HepG2 (cell line): ENCODE results near the gene IGLON5.

Experiments used
- ATF1 ChIP-seq: IDR thresholded peaks from 2 replicates; pipeline ENCODE4 v1.6.1; 2016; ENCODE audit warnings: mild to moderate bottlenecking, control low read depth
- BHLHE40 ChIP-seq: IDR thresholded peaks from 2 replicates; pipeline ENCODE4 v1.6.1; 2011; ENCODE audit warnings: low read length, improper control_type of control experiment
- MATR3 ChIP-seq: sonication (generic); formaldehyde crosslinking; IDR thresholded peaks from 2 replicates; pipeline ENCODE4 v1.4.0; 2020; ENCODE audit warnings: missing genetic modification reagents
- POLR2AphosphoS5 ChIP-seq: IDR thresholded peaks from 2 replicates; pipeline ENCODE4 v1.6.1; 2012; ENCODE audit warnings: low read depth, low read length
- TARDBP ChIP-seq: sonication (generic); formaldehyde crosslinking; IDR thresholded peaks from 2 replicates; pipeline ENCODE4 v1.8.0; 2022; ENCODE audit warnings: mild to moderate bottlenecking, missing genetic modification reagents
- ZNF138 ChIP-seq: sonication (generic); formaldehyde crosslinking; IDR thresholded peaks from 2 replicates; pipeline ENCODE4 v1.5.0; 2020; ENCODE audit warnings: mild to moderate bottlenecking, low read depth, missing genetic modification reagents
- TF ChIP-seq, protein P1 (sequence below): sonication (generic); formaldehyde crosslinking; IDR thresholded peaks from 2 replicates; pipeline ENCODE4 v1.4.0; 2020; ENCODE audit warnings: mild to moderate bottlenecking, missing genetic modification reagents, borderline replicate concordance

- TF ChIP-seq TARDBP (CRISPR knock-in tag) (no peak), MATR3 (CRISPR knock-in tag) (no peak), ZNF138 (CRISPR knock-in tag) (no peak), ATF1 (CRISPR knock-in tag) (no peak), POLR2AphosphoS5 (no peak), BHLHE40 (no peak)
- TF ChIP-seq, protein P1, sequence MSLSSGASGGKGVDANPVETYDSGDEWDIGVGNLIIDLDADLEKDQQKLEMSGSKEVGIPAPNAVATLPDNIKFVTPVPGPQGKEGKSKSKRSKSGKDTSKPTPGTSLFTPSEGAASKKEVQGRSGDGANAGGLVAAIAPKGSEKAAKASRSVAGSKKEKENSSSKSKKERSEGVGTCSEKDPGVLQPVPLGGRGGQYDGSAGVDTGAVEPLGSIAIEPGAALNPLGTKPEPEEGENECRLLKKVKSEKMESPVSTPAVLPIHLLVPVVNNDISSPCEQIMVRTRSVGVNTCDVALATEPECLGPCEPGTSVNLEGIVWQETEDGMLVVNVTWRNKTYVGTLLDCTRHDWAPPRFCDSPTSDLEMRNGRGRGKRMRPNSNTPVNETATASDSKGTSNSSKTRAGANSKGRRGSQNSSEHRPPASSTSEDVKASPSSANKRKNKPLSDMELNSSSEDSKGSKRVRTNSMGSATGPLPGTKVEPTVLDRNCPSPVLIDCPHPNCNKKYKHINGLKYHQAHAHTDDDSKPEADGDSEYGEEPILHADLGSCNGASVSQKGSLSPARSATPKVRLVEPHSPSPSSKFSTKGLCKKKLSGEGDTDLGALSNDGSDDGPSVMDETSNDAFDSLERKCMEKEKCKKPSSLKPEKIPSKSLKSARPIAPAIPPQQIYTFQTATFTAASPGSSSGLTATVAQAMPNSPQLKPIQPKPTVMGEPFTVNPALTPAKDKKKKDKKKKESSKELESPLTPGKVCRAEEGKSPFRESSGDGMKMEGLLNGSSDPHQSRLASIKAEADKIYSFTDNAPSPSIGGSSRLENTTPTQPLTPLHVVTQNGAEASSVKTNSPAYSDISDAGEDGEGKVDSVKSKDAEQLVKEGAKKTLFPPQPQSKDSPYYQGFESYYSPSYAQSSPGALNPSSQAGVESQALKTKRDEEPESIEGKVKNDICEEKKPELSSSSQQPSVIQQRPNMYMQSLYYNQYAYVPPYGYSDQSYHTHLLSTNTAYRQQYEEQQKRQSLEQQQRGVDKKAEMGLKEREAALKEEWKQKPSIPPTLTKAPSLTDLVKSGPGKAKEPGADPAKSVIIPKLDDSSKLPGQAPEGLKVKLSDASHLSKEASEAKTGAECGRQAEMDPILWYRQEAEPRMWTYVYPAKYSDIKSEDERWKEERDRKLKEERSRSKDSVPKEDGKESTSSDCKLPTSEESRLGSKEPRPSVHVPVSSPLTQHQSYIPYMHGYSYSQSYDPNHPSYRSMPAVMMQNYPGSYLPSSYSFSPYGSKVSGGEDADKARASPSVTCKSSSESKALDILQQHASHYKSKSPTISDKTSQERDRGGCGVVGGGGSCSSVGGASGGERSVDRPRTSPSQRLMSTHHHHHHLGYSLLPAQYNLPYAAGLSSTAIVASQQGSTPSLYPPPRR (CRISPR knock-in tag): no peak
These were observed 34.3 kb upstream of the IGLON5 start for GRCh38 chr19:51277112-51277511.
